ENCODE results near the gene TLCD5. TPM values are rescaled to one million over a fixed set of nuclear protein-coding genes. Genes with fewer than 3 reads are reported as not detected.

TLCD5 gene
- 9.8 and 13.2 TPM in 2 replicates for total RNA-seq
- polyA plus RNA-seq: 12.1 and 17.0 TPM in 2 replicates
- polyA plus RNA-seq (2012): 9.3 and 12.0 TPM in 2 replicates
- 5.3 and 8.6 TPM in 2 replicates for polyA minus RNA-seq (ENCODE audit: low replicate concordance)

GRCh38 chr11:120324932-120325810 is at the start of gene TLCD5:
Gene TLCD5, plus strand, starts transcription at chr11:120325299. Its CDS starts 2,143 bp downstream, at chr11:120327442.
- TF ChIP-seq EZH2 (IDR thresholded peaks at IDR 0.05; ENCODE audit: low read length, missing control alignments) (no peak), CTCF (conservative IDR thresholded peaks at IDR 0.05 in 1 of 2, IDR thresholded peaks at IDR 0.05 in 1 of 2; ENCODE audit: low read depth in 1 of 2, low read length in 2 of 2) (peak in 1 of 2 donors; percentile 19)
- Histone ChIP-seq H3K9ac (ENCODE audit: insufficient read depth, low read length) (peak within 1 kb of the TSS; percentile 95), H3K27ac (ENCODE audit: insufficient read depth, low read length) (peak within 1 kb of the TSS; percentile 93)

DNA sequence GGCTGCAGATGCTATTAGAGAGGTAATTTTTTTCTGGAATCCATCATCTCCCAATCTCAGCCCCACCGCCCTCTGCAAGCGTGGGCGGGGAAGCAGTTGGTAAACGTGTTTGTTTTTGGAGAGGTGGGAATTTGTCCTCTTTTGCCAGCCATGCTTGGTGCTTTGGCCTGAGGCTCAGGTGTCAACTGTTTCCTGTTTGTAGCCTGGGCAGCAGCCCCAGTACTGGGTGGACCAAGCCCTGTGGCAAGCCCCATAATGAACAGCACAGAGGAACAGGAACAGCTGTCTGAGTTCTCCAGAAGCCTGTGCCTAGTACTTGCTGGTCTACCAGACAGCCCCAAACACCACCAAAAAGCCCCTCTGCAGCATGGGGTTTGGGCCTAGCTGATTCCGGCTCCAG is 45.6 kb upstream of the TLCD5 start:
- peaks cover 5% of the 10 kb centered on the region for H3K27me3 ChIP-seq (ENCODE audit: control insufficient read depth, insufficient read depth, low read length)
- H2AFZ ChIP-seq (ENCODE audit: low read length): no peak overlapping the region
- H3K4me3 ChIP-seq (replicated peaks in 1 of 4; ENCODE audit: control extremely low read depth in 1 of 4, insufficient read depth in 1 of 4, low read depth in 3 of 4, low read length in 4 of 4): no peak overlapping the region
- no peaks in the 10 kb centered on the region for H4K20me1 ChIP-seq (ENCODE audit: control insufficient read depth, extremely low read depth, insufficient read depth, low read length)
- no peak overlapping the region for H3K27ac ChIP-seq (ENCODE audit: insufficient read depth, low read length)
- no peaks in the 10 kb centered on the region for H3K36me3 ChIP-seq (ENCODE audit: control insufficient read depth, insufficient read depth, low read length)
- H3K4me1 ChIP-seq (ENCODE audit: control insufficient read depth, extremely low read depth, insufficient read depth, low read length): no peaks in the 10 kb centered on the region
- no peak overlapping the region for H3K9ac ChIP-seq (ENCODE audit: insufficient read depth, low read length)
- TF ChIP-seq CTCF (conservative IDR thresholded peaks at IDR 0.05 in 1 of 2, IDR thresholded peaks at IDR 0.05 in 1 of 2; ENCODE audit: low read depth in 1 of 2, low read length in 2 of 2): no peak
- TF ChIP-seq EZH2 (IDR thresholded peaks at IDR 0.05; ENCODE audit: low read length, missing control alignments): no peak
- no peaks in the 10 kb centered on the region for H3K79me2 ChIP-seq (ENCODE audit: control insufficient read depth, insufficient read depth, low read length)
- H3K4me2 ChIP-seq (ENCODE audit: extremely low read depth, insufficient read depth, low read length): no peak overlapping the region
- no peak for DNase-seq (ENCODE audit: low read depth in 2 of 2)
- no peaks in the 10 kb centered on the region for H3K9me3 ChIP-seq (ENCODE audit: control insufficient read depth, insufficient read depth, low read depth, low read length)

More at GRCh38 chr11:120324932-120325810, at the start of gene TLCD5:
- H2AFZ ChIP-seq (ENCODE audit: low read length): peak within 1 kb of the TSS; percentile 85
- no peaks in the 10 kb centered on the region for H4K20me1 ChIP-seq (ENCODE audit: control insufficient read depth, extremely low read depth, insufficient read depth, low read length)
- peak; percentile 66 to 77 for DNase-seq (ENCODE audit: low read depth in 2 of 2)
- peaks cover 4% of the 10 kb centered on the region for H3K36me3 ChIP-seq (ENCODE audit: control insufficient read depth, insufficient read depth, low read length)
- peak within 1 kb of the TSS; percentile 95 for H3K4me2 ChIP-seq (ENCODE audit: extremely low read depth, insufficient read depth, low read length)
- H3K9me3 ChIP-seq (ENCODE audit: control insufficient read depth, insufficient read depth, low read depth, low read length): no peaks in the 10 kb centered on the region
- H3K4me1 ChIP-seq (ENCODE audit: control insufficient read depth, extremely low read depth, insufficient read depth, low read length): peaks cover 16% of the 10 kb centered on the region
- H3K4me3 ChIP-seq (replicated peaks in 1 of 4; ENCODE audit: control extremely low read depth in 1 of 4, insufficient read depth in 1 of 4, low read depth in 3 of 4, low read length in 4 of 4): peak within 1 kb of the TSS; percentile 55 to 88 (median 79)
- no peaks in the 10 kb centered on the region for H3K27me3 ChIP-seq (ENCODE audit: control insufficient read depth, insufficient read depth, low read length)
- H3K79me2 ChIP-seq (ENCODE audit: control insufficient read depth, insufficient read depth, low read length): peaks cover 19% of the 10 kb centered on the region

GRCh38 chr11:120280600-120281051 is 44.5 kb upstream of the TLCD5 start:
- Histone ChIP-seq H3K4me1 (ENCODE audit: control insufficient read depth, extremely low read depth, insufficient read depth, low read length) (no peaks in the 10 kb centered on the region), H3K4me2 (ENCODE audit: extremely low read depth, insufficient read depth, low read length) (no peak overlapping the region)

More at GRCh38 chr11:120280600-120281051, 44.5 kb upstream of the TLCD5 start:
- H3K27ac ChIP-seq (ENCODE audit: insufficient read depth, low read length): no peak overlapping the region
- H2AFZ ChIP-seq (ENCODE audit: low read length): no peak overlapping the region
- no peak overlapping the region for H3K9ac ChIP-seq (ENCODE audit: insufficient read depth, low read length)
- H3K36me3 ChIP-seq (ENCODE audit: control insufficient read depth, insufficient read depth, low read length): no peaks in the 10 kb centered on the region
- no peak overlapping the region for H3K4me3 ChIP-seq (replicated peaks in 1 of 4; ENCODE audit: control extremely low read depth in 1 of 4, insufficient read depth in 1 of 4, low read depth in 3 of 4, low read length in 4 of 4)
- no peaks in the 10 kb centered on the region for H4K20me1 ChIP-seq (ENCODE audit: control insufficient read depth, extremely low read depth, insufficient read depth, low read length)
- DNase-seq (ENCODE audit: low read depth in 2 of 2): no peak
- H3K27me3 ChIP-seq (ENCODE audit: control insufficient read depth, insufficient read depth, low read length): peaks cover 3% of the 10 kb centered on the region
- H3K79me2 ChIP-seq (ENCODE audit: control insufficient read depth, insufficient read depth, low read length): no peaks in the 10 kb centered on the region
- H3K9me3 ChIP-seq (ENCODE audit: control insufficient read depth, insufficient read depth, low read depth, low read length): no peaks in the 10 kb centered on the region
- TF ChIP-seq CTCF (conservative IDR thresholded peaks at IDR 0.05 in 1 of 2, IDR thresholded peaks at IDR 0.05 in 1 of 2; ENCODE audit: low read depth in 1 of 2, low read length in 2 of 2) (no peak), EZH2 (IDR thresholded peaks at IDR 0.05; ENCODE audit: low read length, missing control alignments) (no peak)
